ENCODE measurements around the gene SPATA31C1.
"Not testable (repeated sequence)": the region's sequence is repeated elsewhere in the genome, so short reads cannot be mapped to it uniquely, and the experiment has no call there.

Gene SPATA31C1

GRCh38 chr9:87917662-87918061 is at the start of gene SPATA31C1:
TSS of gene SPATA31C1 (plus strand) at chr9:87917962.
- not testable (repeated sequence) for DNase-seq

- DNase-seq, result no peak
Observed at GRCh38 chr9:87868175-87868574, 49.6 kb upstream of the SPATA31C1 start.

GRCh38 chr9:87868635-87869034 is 49.1 kb upstream of the SPATA31C1 start:
- DNase-seq, result no peak

- no peak for DNase-seq
Observed at GRCh38 chr9:87869082-87869481, 48.7 kb upstream of the SPATA31C1 start.

GRCh38 chr9:87871425-87872078 is 46.2 kb upstream of the SPATA31C1 start:
- DNase-seq, result no peak

- DNase-seq, result no peak
Observed at GRCh38 chr9:87872079-87872624, 45.6 kb upstream of the SPATA31C1 start.

GRCh38 chr9:87873607-87874303 is 44.0 kb upstream of the SPATA31C1 start:
- no peak for DNase-seq

GRCh38 chr9:87874304-87874623 is 43.5 kb upstream of the SPATA31C1 start:
- DNase-seq, result no peak

- DNase-seq, result no peak
Observed at GRCh38 chr9:87875060-87875459, 42.7 kb upstream of the SPATA31C1 start.

- DNase-seq, result no peak
Observed at GRCh38 chr9:87875831-87876545, 41.8 kb upstream of the SPATA31C1 start.

- DNase-seq, result no peak
Observed at GRCh38 chr9:87876708-87877107, 41.1 kb upstream of the SPATA31C1 start.

- no peak for DNase-seq
Observed at GRCh38 chr9:87878989-87879511, 38.7 kb upstream of the SPATA31C1 start.

GRCh38 chr9:87880116-87880515 is 37.6 kb upstream of the SPATA31C1 start:
- no peak for DNase-seq

GRCh38 chr9:87880683-87881082 is 37.1 kb upstream of the SPATA31C1 start:
- no peak for DNase-seq

GRCh38 chr9:87882627-87883026 is 35.1 kb upstream of the SPATA31C1 start, which contains the start of gene SPATA31E1:
TSS of gene SPATA31E1 (plus strand) at chr9:87882877. CDS start at chr9:87882892, 15 bp downstream.
- no peak for DNase-seq

- no peak for DNase-seq
Observed at GRCh38 chr9:87883274-87883673, 34.5 kb upstream of the SPATA31C1 start.

GRCh38 chr9:87883990-87884389 is 33.8 kb upstream of the SPATA31C1 start:
- no peak for DNase-seq

GRCh38 chr9:87884578-87885459 is 32.9 kb upstream of the SPATA31C1 start:
- DNase-seq, result no peak

GRCh38 chr9:87885484-87886189 is 32.1 kb upstream of the SPATA31C1 start:
- no peak for DNase-seq

- DNase-seq, result no peak
Observed at GRCh38 chr9:87886210-87886932, 31.4 kb upstream of the SPATA31C1 start.

- no peak for DNase-seq
Observed at GRCh38 chr9:87886933-87887505, 30.7 kb upstream of the SPATA31C1 start.
